GM12878 (cell line): ENCODE results near the gene TRIM7. TPM values are rescaled to one million over a fixed set of nuclear protein-coding genes. Genes with fewer than 3 reads are reported as not detected.
A peak's percentile ranks its signal among the peaks of the same experiment; 100 is the strongest.

Experiments
- BHLHE40 ChIP-seq, 2 experiments: fragments of 450-650 bp in 1 of 2; IDR thresholded peaks; 2 replicates each; pipeline ENCODE4 v1.6.1; 2011 to 2017; ENCODE audit warnings: low read depth in 2 of 2, borderline replicate concordance in 1 of 2, improper control_type of control experiment in 1 of 2, low read length in 1 of 2, mild to moderate bottlenecking in 1 of 2
- CBX5 ChIP-seq: sonication (generic); IDR thresholded peaks from 2 replicates; pipeline ENCODE4 v1.6.1; 2016; ENCODE audit warnings: low read depth, moderate library complexity, mild to moderate bottlenecking, inconsistent platforms
- DPF2 ChIP-seq: fragments of 450-650 bp; IDR thresholded peaks from 2 replicates; pipeline ENCODE4 v1.6.1; 2017; ENCODE audit warnings: mild to moderate bottlenecking
- LARP7 ChIP-seq: fragments of 450-650 bp; IDR thresholded peaks from 2 replicates; pipeline ENCODE4 v1.6.1; 2017; ENCODE audit warnings: mild to moderate bottlenecking
- YBX1 ChIP-seq: fragments of 450-650 bp; IDR thresholded peaks from 2 replicates; pipeline ENCODE4 v1.6.1; 2016; ENCODE audit warnings: antibody characterized with exemption
- polyA plus RNA-seq, 11 experiments: library from polyadenylated mRNA; depleted of rRNA in 4 of 11; unstranded in 6 of 11; stranded (reverse) in 5 of 11; fragments of >200 nt; fragmentation: Nextera tagmentation in 4 of 11; fragmentation: Illumina TruSeq in 1 of 11; extraction: Ambion mirVana in 4 of 11; extraction: Trizol in 1 of 11; gene quantifications; 1 replicate in 1 of 11; 2 replicates in 10 of 11; pipeline versions ENCODE4 v1.2.1 to v1.2.3, GENCODE V29; 2011 to 2016; ENCODE audit warnings: inconsistent platforms in 2 of 11, missing spikeins in 2 of 11, low read depth in 1 of 11
- total RNA-seq, 4 experiments: library from RNA; depleted of rRNA in 3 of 4; stranded (reverse); fragments of >200 nt in 3 of 4; fragmentation: Illumina TruSeq in 1 of 4; extraction: Trizol in 1 of 4; gene quantifications; 2 replicates each; pipeline versions ENCODE4 v1.2.1 to v1.2.3, GENCODE V29; 2013 to 2021
- TF ChIP-seq, protein P1 (sequence below): fragments of 450-650 bp; IDR thresholded peaks from 2 replicates; pipeline ENCODE4 v1.6.1; 2017; ENCODE audit warnings: mild to moderate bottlenecking, low read depth, inconsistent platforms; ENCODE audit not compliant: poor library complexity, severe bottlenecking
- TF ChIP-seq, protein P2 (sequence below): IDR thresholded peaks from 2 replicates; pipeline ENCODE4 v1.6.1; 2011; ENCODE audit warnings: low read depth, low read length, improper control_type of control experiment, borderline replicate concordance
- TF ChIP-seq, protein P3 (sequence below): IDR thresholded peaks from 2 replicates; pipeline ENCODE4 v1.6.1; 2012; ENCODE audit warnings: improper control_type of control experiment, low read depth, low read length; ENCODE audit not compliant: insufficient replicate concordance

TRIM7 gene
- total and polyA plus RNA-seq, 10 of the 15 experiments (the other 5 are each of a cell fraction or from before 2014, with no cell fraction given) = 0.02 to 1.6 (median 0.41) TPM

GRCh38 chr5:181221105-181221791, 16.3 kb upstream of the TRIM7 start (continued):
- TF ChIP-seq BHLHE40 (IDR thresholded peaks at IDR 0.05; ENCODE audit: borderline replicate concordance in 1 of 2, low read depth in 2 of 2, low read length in 1 of 2) (no peak), YBX1 (no peak), CBX5 (no peak), DPF2 (0 out of 2 replicates have a peak, but pooled peaks have one; percentile 44), LARP7 (0 out of 2 replicates have a peak, but pooled peaks have one; percentile 32)
- TF ChIP-seq, protein P1, sequence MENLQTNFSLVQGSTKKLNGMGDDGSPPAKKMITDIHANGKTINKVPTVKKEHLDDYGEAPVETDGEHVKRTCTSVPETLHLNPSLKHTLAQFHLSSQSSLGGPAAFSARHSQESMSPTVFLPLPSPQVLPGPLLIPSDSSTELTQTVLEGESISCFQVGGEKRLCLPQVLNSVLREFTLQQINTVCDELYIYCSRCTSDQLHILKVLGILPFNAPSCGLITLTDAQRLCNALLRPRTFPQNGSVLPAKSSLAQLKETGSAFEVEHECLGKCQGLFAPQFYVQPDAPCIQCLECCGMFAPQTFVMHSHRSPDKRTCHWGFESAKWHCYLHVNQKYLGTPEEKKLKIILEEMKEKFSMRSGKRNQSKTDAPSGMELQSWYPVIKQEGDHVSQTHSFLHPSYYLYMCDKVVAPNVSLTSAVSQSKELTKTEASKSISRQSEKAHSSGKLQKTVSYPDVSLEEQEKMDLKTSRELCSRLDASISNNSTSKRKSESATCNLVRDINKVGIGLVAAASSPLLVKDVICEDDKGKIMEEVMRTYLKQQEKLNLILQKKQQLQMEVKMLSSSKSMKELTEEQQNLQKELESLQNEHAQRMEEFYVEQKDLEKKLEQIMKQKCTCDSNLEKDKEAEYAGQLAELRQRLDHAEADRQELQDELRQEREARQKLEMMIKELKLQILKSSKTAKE = no peak
- TF ChIP-seq, protein P2, sequence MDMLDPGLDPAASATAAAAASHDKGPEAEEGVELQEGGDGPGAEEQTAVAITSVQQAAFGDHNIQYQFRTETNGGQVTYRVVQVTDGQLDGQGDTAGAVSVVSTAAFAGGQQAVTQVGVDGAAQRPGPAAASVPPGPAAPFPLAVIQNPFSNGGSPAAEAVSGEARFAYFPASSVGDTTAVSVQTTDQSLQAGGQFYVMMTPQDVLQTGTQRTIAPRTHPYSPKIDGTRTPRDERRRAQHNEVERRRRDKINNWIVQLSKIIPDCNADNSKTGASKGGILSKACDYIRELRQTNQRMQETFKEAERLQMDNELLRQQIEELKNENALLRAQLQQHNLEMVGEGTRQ = no peak
- TF ChIP-seq, protein P3, sequence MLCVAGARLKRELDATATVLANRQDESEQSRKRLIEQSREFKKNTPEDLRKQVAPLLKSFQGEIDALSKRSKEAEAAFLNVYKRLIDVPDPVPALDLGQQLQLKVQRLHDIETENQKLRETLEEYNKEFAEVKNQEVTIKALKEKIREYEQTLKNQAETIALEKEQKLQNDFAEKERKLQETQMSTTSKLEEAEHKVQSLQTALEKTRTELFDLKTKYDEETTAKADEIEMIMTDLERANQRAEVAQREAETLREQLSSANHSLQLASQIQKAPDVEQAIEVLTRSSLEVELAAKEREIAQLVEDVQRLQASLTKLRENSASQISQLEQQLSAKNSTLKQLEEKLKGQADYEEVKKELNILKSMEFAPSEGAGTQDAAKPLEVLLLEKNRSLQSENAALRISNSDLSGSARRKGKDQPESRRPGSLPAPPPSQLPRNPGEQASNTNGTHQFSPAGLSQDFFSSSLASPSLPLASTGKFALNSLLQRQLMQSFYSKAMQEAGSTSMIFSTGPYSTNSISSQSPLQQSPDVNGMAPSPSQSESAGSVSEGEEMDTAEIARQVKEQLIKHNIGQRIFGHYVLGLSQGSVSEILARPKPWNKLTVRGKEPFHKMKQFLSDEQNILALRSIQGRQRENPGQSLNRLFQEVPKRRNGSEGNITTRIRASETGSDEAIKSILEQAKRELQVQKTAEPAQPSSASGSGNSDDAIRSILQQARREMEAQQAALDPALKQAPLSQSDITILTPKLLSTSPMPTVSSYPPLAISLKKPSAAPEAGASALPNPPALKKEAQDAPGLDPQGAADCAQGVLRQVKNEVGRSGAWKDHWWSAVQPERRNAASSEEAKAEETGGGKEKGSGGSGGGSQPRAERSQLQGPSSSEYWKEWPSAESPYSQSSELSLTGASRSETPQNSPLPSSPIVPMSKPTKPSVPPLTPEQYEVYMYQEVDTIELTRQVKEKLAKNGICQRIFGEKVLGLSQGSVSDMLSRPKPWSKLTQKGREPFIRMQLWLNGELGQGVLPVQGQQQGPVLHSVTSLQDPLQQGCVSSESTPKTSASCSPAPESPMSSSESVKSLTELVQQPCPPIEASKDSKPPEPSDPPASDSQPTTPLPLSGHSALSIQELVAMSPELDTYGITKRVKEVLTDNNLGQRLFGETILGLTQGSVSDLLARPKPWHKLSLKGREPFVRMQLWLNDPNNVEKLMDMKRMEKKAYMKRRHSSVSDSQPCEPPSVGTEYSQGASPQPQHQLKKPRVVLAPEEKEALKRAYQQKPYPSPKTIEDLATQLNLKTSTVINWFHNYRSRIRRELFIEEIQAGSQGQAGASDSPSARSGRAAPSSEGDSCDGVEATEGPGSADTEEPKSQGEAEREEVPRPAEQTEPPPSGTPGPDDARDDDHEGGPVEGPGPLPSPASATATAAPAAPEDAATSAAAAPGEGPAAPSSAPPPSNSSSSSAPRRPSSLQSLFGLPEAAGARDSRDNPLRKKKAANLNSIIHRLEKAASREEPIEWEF = no peak
